RWPE2 (cell line): ENCODE results near the gene PLCB1.

Experiments used
- ATAC-seq: fragments of 200-7000 bp; cut with Tn5 transposase; 3 replicates; pipeline ENCODE4 v1.9.1; 2021; ENCODE audit warnings: low read depth
- DNase-seq: peaks from one replicate; pipeline ENCODE4 v3.0.0-alpha.2; 2020; ENCODE audit warnings: low spot score
- H3K27ac ChIP-seq: fragments of 450-650 bp; 2 replicates; pipeline ENCODE4 v1.5.1; 2017; ENCODE audit warnings: mild to moderate bottlenecking; ENCODE audit not compliant: poor library complexity, severe bottlenecking
- H3K27me3 ChIP-seq: fragments of 250-450 bp; sonication (Bioruptor Pico); 2 replicates; pipeline ENCODE4 v1.5.1; 2021; ENCODE audit warnings: mild to moderate bottlenecking, moderate library complexity; ENCODE audit not compliant: insufficient read depth, poor library complexity, severe bottlenecking
- H3K36me3 ChIP-seq: fragments of 250-450 bp; sonication (Bioruptor Pico); 2 replicates; pipeline ENCODE4 v1.5.1; 2020; ENCODE audit warnings: low read depth, mild to moderate bottlenecking, moderate library complexity
- H3K4me1 ChIP-seq: fragments of 250-450 bp; sonication (Bioruptor Pico); 2 replicates; pipeline ENCODE4 v1.5.1; 2021; ENCODE audit warnings: mild to moderate bottlenecking, moderate library complexity; ENCODE audit not compliant: insufficient read depth, poor library complexity, severe bottlenecking
- H3K4me3 ChIP-seq: fragments of 250-450 bp; sonication (Bioruptor Pico); 2 replicates; pipeline ENCODE4 v1.5.1; 2021; ENCODE audit warnings: mild to moderate bottlenecking, moderate library complexity; ENCODE audit not compliant: severe bottlenecking
- H3K9me3 ChIP-seq: fragments of 250-450 bp; sonication (Bioruptor Pico); 2 replicates; pipeline ENCODE4 v1.5.1; 2021; ENCODE audit warnings: mild to moderate bottlenecking, moderate library complexity; ENCODE audit not compliant: severe bottlenecking
- TF ChIP-seq, protein P1 (sequence below): fragments of 450-650 bp; IDR thresholded peaks from one replicate; pipeline ENCODE4 v1.5.1; 2017; ENCODE audit warnings: mild to moderate bottlenecking, moderate library complexity; ENCODE audit not compliant: poor library complexity, severe bottlenecking

The PLCB1 gene

DNA sequence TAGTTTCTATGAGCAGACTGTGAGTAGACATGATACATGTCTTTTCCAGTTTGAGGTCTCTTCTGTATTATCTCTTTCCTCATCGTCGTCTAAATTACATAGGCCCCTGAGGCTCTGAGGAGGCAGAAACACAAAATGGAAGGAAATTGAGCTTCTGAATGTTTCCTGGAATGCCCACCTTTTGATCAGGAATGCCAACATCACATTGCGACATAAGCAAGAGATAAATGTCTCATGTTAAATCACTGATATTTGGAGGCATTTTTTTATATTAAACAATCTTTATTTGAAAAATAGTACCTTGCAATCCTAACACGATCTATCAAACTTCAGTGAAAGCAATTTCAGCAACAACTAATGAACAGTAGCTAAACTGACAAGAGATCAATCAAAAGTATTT, 802.3 kb downstream of the PLCB1 start:
- Histone ChIP-seq H3K9me3 (no peaks in the 10 kb centered on the region), H3K4me3 (no peak overlapping the region), H3K27ac (no peak overlapping the region), H3K36me3 (no peaks in the 10 kb centered on the region), H3K4me1 (no peaks in the 10 kb centered on the region), H3K27me3 (no peaks in the 10 kb centered on the region)
- DNase-seq (no peak), ATAC-seq (no peak)
- TF ChIP-seq, protein P1, sequence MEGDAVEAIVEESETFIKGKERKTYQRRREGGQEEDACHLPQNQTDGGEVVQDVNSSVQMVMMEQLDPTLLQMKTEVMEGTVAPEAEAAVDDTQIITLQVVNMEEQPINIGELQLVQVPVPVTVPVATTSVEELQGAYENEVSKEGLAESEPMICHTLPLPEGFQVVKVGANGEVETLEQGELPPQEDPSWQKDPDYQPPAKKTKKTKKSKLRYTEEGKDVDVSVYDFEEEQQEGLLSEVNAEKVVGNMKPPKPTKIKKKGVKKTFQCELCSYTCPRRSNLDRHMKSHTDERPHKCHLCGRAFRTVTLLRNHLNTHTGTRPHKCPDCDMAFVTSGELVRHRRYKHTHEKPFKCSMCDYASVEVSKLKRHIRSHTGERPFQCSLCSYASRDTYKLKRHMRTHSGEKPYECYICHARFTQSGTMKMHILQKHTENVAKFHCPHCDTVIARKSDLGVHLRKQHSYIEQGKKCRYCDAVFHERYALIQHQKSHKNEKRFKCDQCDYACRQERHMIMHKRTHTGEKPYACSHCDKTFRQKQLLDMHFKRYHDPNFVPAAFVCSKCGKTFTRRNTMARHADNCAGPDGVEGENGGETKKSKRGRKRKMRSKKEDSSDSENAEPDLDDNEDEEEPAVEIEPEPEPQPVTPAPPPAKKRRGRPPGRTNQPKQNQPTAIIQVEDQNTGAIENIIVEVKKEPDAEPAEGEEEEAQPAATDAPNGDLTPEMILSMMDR, result no peak
